IPS-20b (cell line): ENCODE results near the gene TBC1D19.

Experiments used
- H3K27ac ChIP-seq: one replicate; pipeline ENCODE4 v1.5.1; 2013; ENCODE audit warnings: low read length
- H3K27me3 ChIP-seq: 2 replicates; pipeline ENCODE4 v1.6.1; 2013; ENCODE audit warnings: mild to moderate bottlenecking, low read length, inconsistent platforms; ENCODE audit not compliant: insufficient read depth
- H3K36me3 ChIP-seq: 2 replicates; pipeline ENCODE4 v1.6.1; 2013; ENCODE audit warnings: low read depth, mild to moderate bottlenecking, inconsistent platforms, low read length, moderate library complexity; ENCODE audit not compliant: insufficient read depth
- H3K4me1 ChIP-seq: 2 replicates; pipeline ENCODE4 v1.6.1; 2013; ENCODE audit warnings: mild to moderate bottlenecking, control low read depth, inconsistent platforms, low read length, moderate library complexity; ENCODE audit not compliant: insufficient read depth
- H3K4me3 ChIP-seq: 2 replicates; pipeline ENCODE4 v1.5.1; 2013; ENCODE audit warnings: mild to moderate bottlenecking, low read length, inconsistent platforms
- H3K9ac ChIP-seq: 2 replicates; pipeline ENCODE4 v1.6.1; 2013; ENCODE audit warnings: low read depth, mild to moderate bottlenecking, inconsistent platforms, low read length, moderate library complexity
- H3K9me3 ChIP-seq: 2 replicates; pipeline ENCODE4 v1.6.1; 2013; ENCODE audit warnings: mild to moderate bottlenecking, low read depth, low read length, inconsistent platforms; ENCODE audit not compliant: insufficient read depth

The TBC1D19 gene

DNA sequence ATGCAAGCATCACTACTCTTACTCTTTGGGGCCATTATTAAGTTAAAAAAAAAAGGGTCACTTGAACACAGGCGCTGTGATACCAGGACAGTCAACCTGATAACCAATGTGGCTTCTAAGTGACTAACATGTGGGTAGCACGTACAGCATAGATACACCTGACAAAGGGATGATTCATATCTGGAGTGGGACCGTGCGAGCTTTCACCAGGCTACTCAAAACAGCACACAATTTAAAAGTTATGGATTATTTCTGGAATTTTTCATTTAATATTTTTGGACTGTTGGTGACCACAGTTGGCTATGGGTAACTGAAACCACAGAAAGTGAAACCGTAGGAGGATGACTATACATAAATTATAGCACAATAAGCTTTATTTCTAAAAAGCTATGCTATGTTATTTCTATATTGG, 162.9 kb downstream of the TBC1D19 start:
- no peaks in the 10 kb centered on the region for H3K4me1 ChIP-seq

DNA sequence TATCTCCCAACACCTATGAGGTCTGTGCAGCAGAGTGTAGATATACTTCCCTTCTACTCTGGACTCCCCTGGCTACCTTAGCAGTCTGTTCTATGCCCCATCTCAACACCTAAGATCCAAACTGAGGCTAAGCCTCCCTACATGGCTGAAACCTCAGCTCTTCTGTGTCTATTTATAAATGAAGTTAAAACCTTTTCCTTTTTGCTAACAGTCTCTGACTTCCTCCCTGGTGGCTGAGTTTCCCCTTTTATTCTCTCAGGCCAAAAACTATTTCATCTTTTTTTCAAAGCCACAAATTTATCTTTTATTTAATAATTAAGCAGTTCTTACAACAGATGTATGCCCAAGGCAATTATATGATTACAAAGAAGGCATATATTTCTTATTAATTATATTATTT, 164.9 kb downstream of the TBC1D19 start:
- Histone ChIP-seq H3K4me3 (no peak overlapping the region), H3K27ac (no peak overlapping the region), H3K4me1 (no peaks in the 10 kb centered on the region)

More for the DNA sequence above, 162.9 kb downstream of the TBC1D19 start:
- Histone ChIP-seq H3K27me3 (no peaks in the 10 kb centered on the region), H3K9me3 (no peaks in the 10 kb centered on the region), H3K4me3 (no peak overlapping the region), H3K9ac (no peak overlapping the region), H3K27ac (no peak overlapping the region), H3K36me3 (no peaks in the 10 kb centered on the region)

DNA sequence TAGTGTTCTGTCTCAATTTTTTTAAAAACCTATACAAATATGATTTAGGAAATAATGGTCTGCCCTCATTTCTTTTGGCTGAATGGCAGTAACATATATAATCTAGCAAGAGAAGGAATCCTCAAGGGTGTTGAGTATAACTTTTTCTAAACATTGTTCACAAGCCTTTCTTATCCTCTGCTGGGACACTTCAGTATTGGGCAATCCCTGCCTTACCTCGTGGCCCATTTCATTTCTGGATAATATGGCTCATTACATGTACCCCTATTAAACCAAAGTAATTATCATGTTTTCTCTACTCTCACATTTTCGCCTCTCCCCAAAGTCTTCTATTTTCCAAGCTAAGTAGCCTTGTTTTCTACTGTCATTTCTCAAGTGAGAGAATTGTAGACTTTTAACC, 166.0 kb downstream of the TBC1D19 start:
- H3K4me1 ChIP-seq = no peaks in the 10 kb centered on the region

More for the DNA sequence above, 164.9 kb downstream of the TBC1D19 start:
- Histone ChIP-seq H3K9ac (no peak overlapping the region), H3K27me3 (no peaks in the 10 kb centered on the region), H3K36me3 (no peaks in the 10 kb centered on the region), H3K9me3 (no peaks in the 10 kb centered on the region)

DNA sequence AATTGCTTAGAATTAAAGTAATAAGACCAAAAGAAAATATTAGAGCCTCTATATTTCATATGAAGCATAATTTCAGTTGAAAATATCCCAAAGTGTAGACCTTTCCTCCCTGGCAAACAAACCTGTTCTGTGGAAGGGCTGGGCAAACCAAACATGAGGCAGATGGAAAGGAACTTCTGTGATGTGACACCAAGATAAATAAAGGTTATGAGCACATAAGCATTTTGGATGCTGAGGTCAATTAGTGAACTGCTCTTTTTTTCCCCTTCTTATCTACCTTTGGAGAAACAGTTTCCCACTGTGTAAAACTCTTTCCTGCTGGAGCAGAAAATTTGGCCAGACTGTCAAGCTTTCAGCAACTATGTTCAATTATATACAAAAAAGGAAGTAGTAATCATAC, 167.1 kb downstream of the TBC1D19 start:
- H3K9ac ChIP-seq = no peak overlapping the region
- H3K9me3 ChIP-seq = no peaks in the 10 kb centered on the region
- H3K27me3 ChIP-seq = no peaks in the 10 kb centered on the region
- H3K4me3 ChIP-seq = no peak overlapping the region
- H3K36me3 ChIP-seq = no peaks in the 10 kb centered on the region
- no peaks in the 10 kb centered on the region for H3K4me1 ChIP-seq
- no peak overlapping the region for H3K27ac ChIP-seq

More for the DNA sequence above, 166.0 kb downstream of the TBC1D19 start:
- H3K4me3 ChIP-seq = no peak overlapping the region
- H3K27me3 ChIP-seq = no peaks in the 10 kb centered on the region
- H3K9ac ChIP-seq = no peak overlapping the region
- H3K9me3 ChIP-seq = no peaks in the 10 kb centered on the region
- H3K27ac ChIP-seq = no peak overlapping the region
- H3K36me3 ChIP-seq = no peaks in the 10 kb centered on the region

DNA sequence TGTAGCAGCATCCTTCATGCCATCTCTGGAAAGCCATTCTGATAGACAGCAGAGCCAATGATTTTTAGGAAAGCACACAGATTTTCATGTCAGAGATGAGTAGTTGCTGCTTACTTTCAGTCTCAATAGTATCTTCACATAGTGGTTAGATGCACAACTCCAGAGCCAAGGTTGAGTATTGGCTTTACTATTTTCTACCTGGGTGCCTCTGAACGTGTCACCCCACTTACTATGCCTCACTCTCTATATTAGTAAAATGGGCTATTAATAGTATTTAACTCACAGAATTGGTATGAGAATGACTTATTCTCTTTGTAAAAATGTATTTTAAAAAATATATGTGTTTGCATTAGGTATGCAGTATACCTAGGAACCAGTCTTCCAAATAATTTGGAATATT, 168.0 kb downstream of the TBC1D19 start:
- H3K36me3 ChIP-seq = no peaks in the 10 kb centered on the region
- no peak overlapping the region for H3K9ac ChIP-seq
- no peaks in the 10 kb centered on the region for H3K4me1 ChIP-seq
- H3K27ac ChIP-seq = no peak overlapping the region
- H3K9me3 ChIP-seq = no peaks in the 10 kb centered on the region
- H3K27me3 ChIP-seq = no peaks in the 10 kb centered on the region
- H3K4me3 ChIP-seq = no peak overlapping the region

DNA sequence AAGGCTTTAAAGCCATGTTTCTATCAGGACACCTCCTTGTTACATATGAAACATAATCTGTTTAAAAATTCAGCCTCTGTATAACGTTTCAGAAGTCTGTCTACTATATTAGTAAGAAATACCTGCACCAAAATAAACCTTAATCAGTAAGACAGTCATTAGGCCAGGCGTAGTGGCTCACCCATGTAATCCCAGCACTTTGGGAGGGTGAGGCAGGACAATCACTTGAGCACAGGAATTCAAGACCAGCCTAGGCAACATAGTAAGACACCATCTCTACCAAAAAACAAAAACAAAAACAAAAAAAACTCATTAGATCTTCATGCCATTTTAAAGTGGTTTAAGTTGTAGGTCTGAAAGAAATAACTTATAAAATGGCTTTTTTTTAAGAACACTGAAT, 169.3 kb downstream of the TBC1D19 start:
- no peak overlapping the region for H3K9ac ChIP-seq
- H3K4me1 ChIP-seq = no peaks in the 10 kb centered on the region
- no peaks in the 10 kb centered on the region for H3K27me3 ChIP-seq
- no peak overlapping the region for H3K27ac ChIP-seq
- no peaks in the 10 kb centered on the region for H3K9me3 ChIP-seq
- H3K4me3 ChIP-seq = no peak overlapping the region
- H3K36me3 ChIP-seq = no peaks in the 10 kb centered on the region

DNA sequence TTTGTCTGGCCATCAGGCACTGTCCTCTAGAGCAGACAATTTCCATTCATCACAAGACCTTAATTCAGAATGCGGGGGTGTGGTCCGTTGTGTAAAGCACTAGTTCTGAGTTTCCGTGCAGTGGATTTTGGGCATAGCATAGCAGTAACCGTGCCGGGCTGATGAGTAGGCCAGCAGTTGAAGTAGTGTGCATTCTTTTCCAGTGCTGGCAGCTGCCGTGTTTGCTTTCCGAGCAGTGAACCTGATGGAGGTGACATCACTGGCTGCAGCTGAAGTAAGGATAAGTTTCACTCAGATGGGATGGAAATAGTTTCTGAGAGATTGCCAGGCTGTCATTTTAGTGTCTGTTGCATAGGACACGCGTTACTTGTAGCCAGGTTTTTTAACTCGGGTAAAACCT, 169.7 kb downstream of the TBC1D19 start:
- Histone ChIP-seq H3K9ac (no peak overlapping the region), H3K4me3 (no peak overlapping the region), H3K9me3 (no peaks in the 10 kb centered on the region), H3K36me3 (no peaks in the 10 kb centered on the region), H3K27me3 (no peaks in the 10 kb centered on the region), H3K27ac (no peak overlapping the region), H3K4me1 (no peaks in the 10 kb centered on the region)

DNA sequence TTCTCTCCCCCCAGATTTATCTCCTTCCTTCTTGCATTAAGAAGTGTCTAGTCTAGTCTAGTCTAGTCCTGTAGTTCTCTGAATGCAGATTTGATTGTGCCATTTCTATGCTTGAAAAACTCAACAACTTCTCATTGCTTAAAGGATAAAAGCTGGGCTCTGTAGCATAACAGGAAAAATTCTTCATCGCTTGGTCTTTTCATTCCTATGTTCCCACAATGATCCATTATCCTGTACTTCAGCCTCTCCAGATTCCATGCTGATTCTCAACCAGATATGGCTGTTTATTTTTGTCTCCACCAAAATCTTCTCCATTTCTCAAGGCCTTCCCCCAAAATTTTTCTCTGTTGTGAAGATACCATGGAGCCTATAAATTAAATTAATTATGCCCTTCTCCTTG, 173.9 kb downstream of the TBC1D19 start:
- no peak overlapping the region for H3K27ac ChIP-seq
- no peaks in the 10 kb centered on the region for H3K9me3 ChIP-seq
- no peaks in the 10 kb centered on the region for H3K4me1 ChIP-seq
- H3K36me3 ChIP-seq = no peaks in the 10 kb centered on the region
- no peak overlapping the region for H3K9ac ChIP-seq
- H3K4me3 ChIP-seq = no peak overlapping the region
- H3K27me3 ChIP-seq = no peaks in the 10 kb centered on the region

DNA sequence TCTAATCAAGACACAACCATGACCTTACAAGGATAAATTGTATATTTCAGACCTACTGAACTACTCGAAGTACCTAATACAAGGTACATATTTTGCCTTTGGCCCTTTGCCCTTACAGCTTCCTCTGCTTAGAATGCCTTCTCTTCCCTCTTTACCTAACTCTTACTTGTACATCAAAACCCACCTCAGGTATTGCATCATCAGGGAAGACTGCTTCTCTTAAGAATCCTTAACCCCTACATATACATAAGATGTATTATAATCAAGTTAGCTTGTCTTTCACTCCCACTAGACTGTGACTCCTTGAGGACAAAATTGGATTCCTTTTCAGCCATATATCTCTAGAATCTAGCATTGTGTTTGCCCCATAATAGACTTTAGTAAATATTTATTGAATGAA, 175.0 kb downstream of the TBC1D19 start:
- Histone ChIP-seq H3K27me3 (no peaks in the 10 kb centered on the region), H3K9me3 (no peaks in the 10 kb centered on the region), H3K4me1 (peaks cover 5% of the 10 kb centered on the region; the same call in 1 of the 2 replicates), H3K36me3 (no peaks in the 10 kb centered on the region), H3K27ac (no peak overlapping the region), H3K4me3 (no peak overlapping the region), H3K9ac (no peak overlapping the region)

DNA sequence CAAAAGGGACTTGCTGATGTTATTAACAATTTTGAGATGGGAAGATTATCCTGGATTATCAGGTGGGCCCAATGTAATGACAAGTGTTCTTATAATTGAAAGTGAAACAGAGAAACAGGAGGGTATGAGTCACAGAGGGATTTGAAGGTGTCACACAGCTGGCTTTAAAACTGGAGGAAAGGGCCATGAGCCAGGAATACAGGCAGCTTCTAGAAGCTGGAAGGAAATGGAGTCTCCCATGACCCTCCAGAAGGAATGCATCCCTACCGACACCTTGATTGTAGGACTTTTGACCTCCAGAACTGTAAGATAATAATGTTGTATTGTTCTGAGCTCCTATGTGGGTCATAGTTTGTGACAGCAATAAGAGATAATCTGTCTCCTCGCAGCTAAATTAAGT, 178.8 kb downstream of the TBC1D19 start:
- no peaks in the 10 kb centered on the region for H3K36me3 ChIP-seq
- no peak overlapping the region for H3K4me3 ChIP-seq
- no peaks in the 10 kb centered on the region for H3K9me3 ChIP-seq
- H3K9ac ChIP-seq = no peak overlapping the region
- no peaks in the 10 kb centered on the region for H3K27me3 ChIP-seq
- H3K27ac ChIP-seq = no peak overlapping the region
- peaks cover 5% of the 10 kb centered on the region; the same call in 1 of the 2 replicates for H3K4me1 ChIP-seq

DNA sequence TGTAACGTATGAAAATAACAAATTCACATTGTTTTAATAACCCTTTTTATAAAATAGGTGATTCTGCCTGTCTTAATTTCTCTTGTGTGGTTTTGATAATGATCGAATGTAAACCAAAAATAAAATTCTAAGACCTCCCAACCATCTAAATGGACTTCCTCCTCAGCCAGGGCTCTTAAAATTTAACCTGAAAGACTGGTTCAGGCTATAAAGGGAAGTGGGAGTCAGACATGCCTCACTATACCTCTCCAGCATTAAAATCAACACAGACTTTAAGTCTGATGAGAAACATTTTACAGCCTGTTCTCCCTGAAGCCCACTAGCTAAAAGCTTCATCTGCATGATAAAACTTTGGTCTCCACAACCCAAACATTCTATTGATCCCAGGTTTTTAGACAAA, 179.2 kb downstream of the TBC1D19 start:
- H3K4me1 ChIP-seq = peaks cover 5% of the 10 kb centered on the region; the same call in 1 of the 2 replicates
- H3K36me3 ChIP-seq = no peaks in the 10 kb centered on the region
- no peak overlapping the region for H3K27ac ChIP-seq
- H3K27me3 ChIP-seq = no peaks in the 10 kb centered on the region
- H3K4me3 ChIP-seq = no peak overlapping the region
- H3K9me3 ChIP-seq = no peaks in the 10 kb centered on the region
- H3K9ac ChIP-seq = no peak overlapping the region

DNA sequence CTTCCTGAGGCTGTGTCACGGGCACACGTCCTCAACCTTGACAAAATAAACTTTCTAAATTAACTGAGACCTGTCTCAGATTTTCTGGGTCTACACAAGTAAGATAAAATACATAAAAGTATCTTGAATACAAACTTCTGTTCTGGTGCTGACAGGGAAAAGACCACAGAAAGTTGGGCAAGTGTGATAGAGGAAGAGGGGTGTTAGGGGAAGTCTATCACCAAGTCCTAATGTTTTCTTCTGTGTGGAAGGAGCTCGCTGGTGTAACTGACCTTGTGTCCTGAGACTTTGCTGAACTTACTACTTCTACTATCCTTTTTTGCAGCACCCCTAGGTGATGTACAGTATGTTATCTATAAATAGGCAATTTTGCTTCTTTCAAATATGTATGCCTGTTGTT, 179.8 kb downstream of the TBC1D19 start:
- H3K4me3 ChIP-seq = no peak overlapping the region
- H3K9ac ChIP-seq = no peak overlapping the region
- no peak overlapping the region for H3K27ac ChIP-seq
- H3K4me1 ChIP-seq = peaks cover 5% of the 10 kb centered on the region; the same call in 1 of the 2 replicates
- H3K27me3 ChIP-seq = no peaks in the 10 kb centered on the region
- H3K9me3 ChIP-seq = no peaks in the 10 kb centered on the region
- H3K36me3 ChIP-seq = no peaks in the 10 kb centered on the region

DNA sequence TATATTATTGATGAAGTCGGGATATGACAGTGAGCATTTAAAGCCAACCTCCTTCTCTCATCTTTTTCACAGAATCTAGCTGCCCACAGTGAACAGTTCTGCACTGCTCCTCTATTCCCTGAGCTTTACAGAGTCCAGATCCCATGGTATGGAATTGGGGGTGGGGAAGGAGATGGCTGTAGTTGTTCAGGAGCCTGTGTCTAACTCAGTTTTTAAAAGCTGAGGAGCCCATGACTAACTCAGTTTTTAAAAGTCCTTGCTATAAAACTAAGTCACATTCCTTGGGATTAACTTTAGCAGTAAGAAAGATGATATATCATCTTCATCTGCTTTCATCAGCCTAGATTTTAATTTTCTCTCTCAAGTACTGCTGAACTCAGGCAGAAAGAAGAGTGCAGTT, 180.3 kb downstream of the TBC1D19 start:
- peaks cover 5% of the 10 kb centered on the region; the same call in 1 of the 2 replicates for H3K4me1 ChIP-seq
- H3K27me3 ChIP-seq = no peaks in the 10 kb centered on the region
- no peak overlapping the region for H3K9ac ChIP-seq
- no peak overlapping the region for H3K27ac ChIP-seq
- H3K4me3 ChIP-seq = no peak overlapping the region
- no peaks in the 10 kb centered on the region for H3K9me3 ChIP-seq
- no peaks in the 10 kb centered on the region for H3K36me3 ChIP-seq
